Keratinocyte (primary cell): ENCODE measurements around the gene IL1RAPL2.

Experiments used
- EZH2 ChIP-seq: IDR thresholded peaks from one replicate; pipeline ENCODE4 v1.6.1; 2012; ENCODE audit warnings: inconsistent platforms, mild to moderate bottlenecking, low read length, moderate library complexity
- TF ChIP-seq, protein P1 (sequence below), 3 experiments: IDR thresholded peaks in 1 of 3; conservative IDR thresholded peaks in 1 of 3; optimal IDR thresholded peaks in 1 of 3; 2 replicates in 2 of 3; 3 replicates in 1 of 3; pipeline versions ENCODE3 to v1.5.1; 2011; ENCODE audit warnings: low read length in 3 of 3, mild to moderate bottlenecking in 3 of 3, moderate library complexity in 2 of 3, control low read depth in 1 of 3, inconsistent platforms in 1 of 3; ENCODE audit not compliant: insufficient read depth in 2 of 3; ENCODE audit errors: extremely low read depth in 1 of 3

GRCh38 chrX:104697294-104697693, 131.3 kb downstream of the IL1RAPL2 start:
- TF ChIP-seq, protein P1, sequence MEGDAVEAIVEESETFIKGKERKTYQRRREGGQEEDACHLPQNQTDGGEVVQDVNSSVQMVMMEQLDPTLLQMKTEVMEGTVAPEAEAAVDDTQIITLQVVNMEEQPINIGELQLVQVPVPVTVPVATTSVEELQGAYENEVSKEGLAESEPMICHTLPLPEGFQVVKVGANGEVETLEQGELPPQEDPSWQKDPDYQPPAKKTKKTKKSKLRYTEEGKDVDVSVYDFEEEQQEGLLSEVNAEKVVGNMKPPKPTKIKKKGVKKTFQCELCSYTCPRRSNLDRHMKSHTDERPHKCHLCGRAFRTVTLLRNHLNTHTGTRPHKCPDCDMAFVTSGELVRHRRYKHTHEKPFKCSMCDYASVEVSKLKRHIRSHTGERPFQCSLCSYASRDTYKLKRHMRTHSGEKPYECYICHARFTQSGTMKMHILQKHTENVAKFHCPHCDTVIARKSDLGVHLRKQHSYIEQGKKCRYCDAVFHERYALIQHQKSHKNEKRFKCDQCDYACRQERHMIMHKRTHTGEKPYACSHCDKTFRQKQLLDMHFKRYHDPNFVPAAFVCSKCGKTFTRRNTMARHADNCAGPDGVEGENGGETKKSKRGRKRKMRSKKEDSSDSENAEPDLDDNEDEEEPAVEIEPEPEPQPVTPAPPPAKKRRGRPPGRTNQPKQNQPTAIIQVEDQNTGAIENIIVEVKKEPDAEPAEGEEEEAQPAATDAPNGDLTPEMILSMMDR (optimal IDR thresholded peaks at IDR 0.05 in 1 of 3, IDR thresholded peaks at IDR 0.05 in 1 of 3, conservative IDR thresholded peaks at IDR 0.05 in 1 of 3; ENCODE audit: extremely low read depth in 1 of 3, insufficient read depth in 2 of 3, low read length in 3 of 3): no peak
- no peak for TF ChIP-seq EZH2
